Adrenal gland (tissue), 5 donors: ENCODE results near the gene GLT8D2.

Experiments
- CTCF ChIP-seq, 6 experiments: fragments of 450-650 bp in 4 of 6; fragments of 200-600 bp in 2 of 6; sonication (generic) in 1 of 6; IDR thresholded peaks; 1 replicate in 5 of 6; 2 replicates in 1 of 6; pipeline versions ENCODE4 v1.5.1 to v1.8.0; 2016 to 2021; ENCODE audit warnings: antibody characterized with exemption in 6 of 6, mild to moderate bottlenecking in 2 of 6, moderate library complexity in 1 of 6
- POLR2A ChIP-seq, 2 donors: fragments of 450-650 bp; IDR thresholded peaks; one replicate each; pipeline ENCODE4 v1.6.1; 2017; ENCODE audit warnings: antibody characterized with exemption in 2 of 2, mild to moderate bottlenecking in 2 of 2, moderate library complexity in 1 of 2
- donor health status: DM: no; HTN: no; CAD: no.

- TF ChIP-seq CTCF (IDR thresholded peaks at IDR 0.05), result no peak
- no peak for TF ChIP-seq POLR2A (IDR thresholded peaks at IDR 0.05)
Observed at GRCh38 chr12:103955811-103956508, 94.0 kb downstream of the GLT8D2 start.
